GM18870 (cell line): ENCODE results near the gene EML6.

Experiments used
- ATAC-seq: cut with Tn5 transposase; IDR thresholded peaks from one replicate; pipeline ENCODE4 v1.9.1; 2021; ENCODE audit warnings: moderate library complexity; ENCODE audit not compliant: unreplicated experiment

Gene EML6

GRCh38 chr2:54789878-54790277 lies 66.4 kb downstream of the EML6 start:
- ATAC-seq, result no peak

- ATAC-seq, result no peak
Measured at GRCh38 chr2:54791831-54792230, 68.4 kb downstream of the EML6 start.

- ATAC-seq, result no peak
Measured at GRCh38 chr2:54797307-54797706, 73.8 kb downstream of the EML6 start.

GRCh38 chr2:54801352-54801751 lies 77.9 kb downstream of the EML6 start:
- ATAC-seq, result no peak

- ATAC-seq, result no peak
Measured at GRCh38 chr2:54803783-54804751, 80.6 kb downstream of the EML6 start.

DNA sequence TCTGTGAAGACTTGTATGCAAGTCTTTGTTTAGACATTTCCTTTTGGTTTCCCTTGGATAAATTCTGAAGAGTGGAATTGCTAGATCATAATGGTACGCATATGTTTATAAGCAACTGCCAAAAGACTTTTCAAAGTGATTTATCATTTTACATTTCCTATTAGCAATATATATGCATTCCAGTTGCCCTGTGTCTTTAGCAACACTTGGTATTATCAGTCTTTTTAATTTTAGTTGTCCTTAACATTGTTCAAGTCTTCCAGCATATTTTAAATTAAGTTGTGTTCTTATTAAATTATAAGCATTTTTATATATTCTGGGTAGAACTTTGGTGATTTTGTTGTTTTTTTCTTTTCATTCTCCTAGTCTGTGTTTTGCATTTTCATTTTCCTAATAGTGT lies 81.8 kb downstream of the EML6 start:
- no peak for ATAC-seq

- ATAC-seq, result no peak
Measured at GRCh38 chr2:54806975-54807374, 83.5 kb downstream of the EML6 start.

- no peak for ATAC-seq
Measured at GRCh38 chr2:54808661-54809060, 85.2 kb downstream of the EML6 start.

- ATAC-seq, result no peak
Measured at GRCh38 chr2:54809819-54810218, 86.4 kb downstream of the EML6 start.

DNA sequence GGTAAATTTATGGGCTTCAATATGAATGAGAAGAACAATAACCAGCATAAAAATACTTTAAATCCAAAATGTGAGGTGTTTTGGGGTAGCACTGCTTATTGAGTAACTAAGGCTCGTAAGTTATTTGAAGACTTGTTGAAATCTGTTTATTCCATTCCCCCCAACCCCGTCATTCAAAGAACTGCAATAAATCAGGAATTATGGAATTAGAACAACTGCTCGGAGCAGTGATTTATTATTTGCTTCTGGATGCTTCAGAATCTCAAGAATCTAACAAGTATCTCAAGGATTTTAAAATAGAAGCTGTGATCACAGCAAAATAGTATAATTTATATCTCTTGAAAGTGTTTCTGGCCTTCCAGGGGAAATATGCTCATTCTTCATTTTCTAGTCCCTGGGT lies 86.8 kb downstream of the EML6 start:
- ATAC-seq, result no peak

DNA sequence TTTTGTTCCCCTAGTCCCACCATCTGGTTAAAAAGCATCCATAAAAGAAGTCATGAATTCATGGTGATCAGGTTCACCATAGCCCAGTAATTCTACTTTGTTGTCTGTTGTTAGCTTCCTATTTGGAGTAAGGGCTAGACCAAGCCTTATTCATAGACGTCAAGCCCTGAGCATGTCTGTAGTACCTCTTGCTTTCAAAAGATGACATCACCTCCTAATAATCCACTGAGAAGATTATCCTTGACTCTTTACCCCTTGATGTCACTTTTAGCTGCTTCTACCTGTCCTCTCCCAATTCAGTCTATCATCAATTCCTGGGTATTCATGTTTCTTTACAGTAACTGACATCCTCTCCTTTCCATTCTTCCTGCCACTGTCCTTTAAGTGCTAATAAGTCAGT lies 90.1 kb downstream of the EML6 start:
- no peak for ATAC-seq

DNA sequence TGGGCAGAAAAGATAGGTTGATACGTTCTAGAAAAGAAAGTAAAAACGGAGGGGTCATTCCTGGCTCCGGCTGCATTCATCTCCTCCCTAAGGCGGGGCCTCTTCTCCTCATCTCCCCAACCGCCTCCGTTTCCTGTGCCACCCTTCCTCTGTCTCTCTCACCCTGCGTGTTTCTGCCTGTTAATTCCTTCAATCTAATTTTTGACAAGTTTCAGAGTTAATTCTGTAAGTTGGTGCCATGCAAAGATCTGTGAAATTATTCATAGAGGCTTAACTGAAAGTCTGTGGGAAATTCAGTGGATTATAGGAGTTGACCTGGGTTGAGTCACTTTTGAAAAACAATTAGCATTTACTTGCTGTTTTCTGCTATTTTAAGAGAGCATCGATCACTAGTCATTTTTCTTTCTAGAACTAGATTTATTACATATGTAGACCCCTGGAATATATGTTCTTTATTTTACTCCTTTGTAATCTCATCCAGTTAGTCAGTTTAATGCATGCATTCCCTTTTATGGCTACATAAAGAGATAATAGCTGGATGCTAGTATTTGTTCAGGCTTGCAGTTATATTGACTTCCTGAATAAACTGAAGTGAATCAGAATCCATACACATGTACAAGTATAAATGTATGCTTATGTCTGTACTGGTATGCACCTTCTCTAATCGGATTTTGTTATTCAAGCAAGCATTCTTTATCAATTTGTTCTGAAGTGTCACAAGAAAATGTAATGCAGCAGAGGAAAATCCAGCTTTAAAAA lies 91.1 kb downstream of the EML6 start:
- no peak for ATAC-seq

DNA sequence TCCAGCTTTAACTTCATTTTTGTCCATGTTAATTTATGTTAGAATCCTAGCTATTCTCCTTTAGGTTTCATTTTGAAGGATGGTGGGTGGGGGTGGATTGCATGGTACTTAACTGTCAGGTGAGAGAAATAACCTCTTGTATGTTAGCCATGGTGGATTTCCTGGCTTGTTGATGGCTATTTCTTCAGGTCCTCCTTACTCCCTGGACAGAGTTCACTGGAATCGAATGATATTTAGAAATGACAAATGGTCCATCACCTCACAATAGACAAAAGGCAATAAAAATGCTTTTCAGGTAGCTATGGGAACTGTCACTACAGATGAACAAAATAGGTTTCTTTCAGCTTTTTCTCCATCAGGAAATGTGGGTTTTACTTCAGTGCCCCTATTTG lies 91.7 kb downstream of the EML6 start:
- no peak for ATAC-seq

- ATAC-seq, result no peak
Measured at GRCh38 chr2:54818226-54818625, 94.8 kb downstream of the EML6 start.

DNA sequence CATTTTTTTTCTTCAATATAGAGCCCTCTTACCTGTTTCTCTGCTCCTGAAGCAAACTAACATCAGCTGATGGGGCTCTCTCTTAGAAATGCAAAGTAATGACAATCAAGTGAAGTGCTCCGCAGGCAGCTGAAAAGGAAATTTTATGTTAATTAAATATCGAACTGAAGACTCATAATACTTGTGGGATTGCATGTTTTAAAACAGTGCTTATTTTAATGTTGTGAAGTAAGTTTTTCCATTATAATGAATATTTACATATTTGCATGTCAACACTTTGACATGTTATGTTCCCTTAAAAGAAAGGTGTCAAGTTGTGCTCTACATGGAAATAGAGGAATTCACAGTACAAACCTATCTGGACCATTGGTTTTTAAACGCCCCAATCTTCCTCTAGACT lies 97.1 kb downstream of the EML6 start:
- no peak for ATAC-seq

GRCh38 chr2:54824567-54824966 lies 101.1 kb downstream of the EML6 start:
- ATAC-seq, result no peak

DNA sequence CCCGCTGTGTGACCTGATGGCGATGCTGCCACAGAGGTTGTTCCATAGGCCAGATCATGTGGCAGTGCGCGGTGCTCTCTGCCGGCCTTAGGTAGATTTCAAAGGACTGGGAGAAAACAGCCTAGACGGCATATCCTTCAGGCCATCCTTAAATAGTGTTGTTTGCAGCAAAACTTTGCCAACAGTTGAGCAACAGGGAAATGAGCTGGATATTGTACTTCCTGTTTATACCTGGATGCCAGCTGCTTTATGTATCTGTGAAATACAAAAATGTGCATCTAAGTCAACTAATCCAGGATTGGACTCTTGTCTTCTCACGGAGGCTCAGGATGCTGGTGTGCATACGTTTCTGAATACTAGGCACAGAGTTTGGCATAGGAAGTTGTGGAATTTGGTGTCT lies 107.1 kb downstream of the EML6 start:
- ATAC-seq, result no peak

- no peak for ATAC-seq
Measured at GRCh38 chr2:54831480-54831879, 108.0 kb downstream of the EML6 start.

DNA sequence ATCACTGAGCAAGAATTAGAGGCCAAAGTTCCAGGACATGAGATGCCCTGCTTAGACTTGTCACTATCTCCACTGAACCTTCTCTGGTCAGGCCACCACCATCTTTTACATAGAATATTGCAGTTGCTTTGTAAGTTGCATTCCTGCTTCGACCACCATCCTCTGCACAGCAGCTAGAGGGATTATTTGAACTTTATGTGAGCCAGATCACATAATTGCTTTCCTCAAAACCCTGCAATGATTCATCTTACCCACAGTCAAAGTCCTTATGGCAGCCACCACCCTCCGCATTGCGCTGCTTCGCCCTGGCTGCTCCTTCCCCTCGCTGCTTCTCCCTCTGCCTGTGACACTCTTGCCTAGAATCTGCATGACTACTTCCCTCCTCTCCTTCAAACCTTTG lies 111.3 kb downstream of the EML6 start:
- ATAC-seq, result no peak

DNA sequence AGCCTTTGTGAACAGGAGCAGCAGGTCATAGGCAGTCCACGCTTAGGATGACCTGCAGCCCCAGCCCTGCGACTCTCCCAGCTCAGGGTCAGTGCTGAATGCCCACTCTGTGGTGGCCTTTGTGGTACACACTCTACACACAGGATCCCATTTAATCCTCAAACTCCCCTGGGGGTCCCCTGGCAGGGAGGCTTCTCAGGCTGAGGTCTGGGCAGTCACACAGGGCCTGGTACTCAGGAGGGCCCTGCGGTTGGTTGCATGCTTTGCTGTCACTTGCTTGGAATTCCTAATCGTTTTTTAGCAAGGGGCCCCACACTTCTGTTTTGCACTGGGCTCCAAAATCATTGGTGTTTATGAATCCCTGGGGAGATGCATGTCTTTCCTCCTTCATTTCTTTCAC lies 113.0 kb downstream of the EML6 start:
- no peak for ATAC-seq

DNA sequence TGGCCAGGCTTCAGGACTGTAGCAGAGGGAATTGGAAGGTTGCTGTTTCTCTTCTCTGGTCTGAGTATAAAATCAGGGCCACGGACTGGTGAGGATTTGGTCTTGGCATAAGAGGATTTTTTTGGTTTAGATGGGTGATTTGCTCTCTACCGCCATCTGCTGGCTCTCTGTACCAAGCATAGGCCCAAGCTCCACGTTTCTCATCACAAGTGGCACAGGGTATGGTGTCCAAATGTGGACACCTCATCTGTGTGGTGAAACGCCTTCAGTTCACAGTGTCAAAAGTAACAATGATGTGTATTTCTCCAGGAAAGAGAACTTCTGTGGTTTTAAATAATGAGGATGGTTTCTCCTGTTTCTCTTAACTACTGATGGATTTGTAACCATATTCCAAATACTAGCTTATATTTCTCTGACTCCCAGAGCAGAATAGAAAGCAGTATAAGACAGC lies 115.1 kb downstream of the EML6 start:
- ATAC-seq, result peak; percentile 64
